TTC549 (cell line): ENCODE results near the gene RPUSD1.

Source experiments
- FAIRE-seq: peaks from 2 replicates; lab custom pipeline; 2012; peaks lifted over from hg19 to GRCh38; lab: Jason Lieb, UNC

Gene RPUSD1

DNA sequence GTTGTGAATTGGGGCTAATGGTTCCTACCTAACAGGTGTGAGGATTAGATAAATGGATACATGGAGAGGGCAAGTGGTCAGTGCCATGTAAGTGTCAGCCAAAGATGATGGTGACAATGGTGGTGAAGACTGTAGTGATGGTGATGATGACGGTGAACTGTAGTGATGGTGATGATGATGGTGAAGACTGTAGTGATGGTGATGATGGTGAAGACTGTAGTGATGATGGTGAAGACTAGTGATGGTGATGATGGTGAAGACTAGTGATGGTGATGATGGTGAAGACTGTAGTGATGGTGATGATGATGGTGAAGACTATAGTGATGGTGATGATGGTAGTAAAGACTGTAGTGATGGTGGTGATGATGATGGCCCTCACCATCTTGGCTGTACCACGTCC, 30.4 kb upstream of the RPUSD1 start:
- no peak for FAIRE-seq

DNA sequence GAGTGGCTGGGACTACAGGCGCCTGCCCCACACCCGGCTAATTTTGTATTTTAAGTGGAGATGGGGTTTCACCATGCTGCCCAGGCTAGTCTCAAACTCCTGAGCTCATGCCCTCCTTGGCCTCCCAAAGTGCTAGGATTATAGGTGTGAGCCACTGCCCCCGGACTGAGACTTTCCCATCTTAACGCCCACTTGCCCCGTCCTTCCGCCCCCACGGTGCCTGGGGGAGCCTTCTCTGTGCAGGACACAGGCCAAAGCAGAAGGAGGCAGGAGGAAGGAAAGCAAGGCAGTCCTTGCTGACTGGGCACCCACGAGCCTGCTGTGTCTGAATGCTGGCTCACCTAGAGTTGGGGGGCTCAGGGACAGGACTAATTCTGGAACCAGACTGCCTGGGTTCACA, 30.0 kb upstream of the RPUSD1 start:
- FAIRE-seq, result no peak

DNA sequence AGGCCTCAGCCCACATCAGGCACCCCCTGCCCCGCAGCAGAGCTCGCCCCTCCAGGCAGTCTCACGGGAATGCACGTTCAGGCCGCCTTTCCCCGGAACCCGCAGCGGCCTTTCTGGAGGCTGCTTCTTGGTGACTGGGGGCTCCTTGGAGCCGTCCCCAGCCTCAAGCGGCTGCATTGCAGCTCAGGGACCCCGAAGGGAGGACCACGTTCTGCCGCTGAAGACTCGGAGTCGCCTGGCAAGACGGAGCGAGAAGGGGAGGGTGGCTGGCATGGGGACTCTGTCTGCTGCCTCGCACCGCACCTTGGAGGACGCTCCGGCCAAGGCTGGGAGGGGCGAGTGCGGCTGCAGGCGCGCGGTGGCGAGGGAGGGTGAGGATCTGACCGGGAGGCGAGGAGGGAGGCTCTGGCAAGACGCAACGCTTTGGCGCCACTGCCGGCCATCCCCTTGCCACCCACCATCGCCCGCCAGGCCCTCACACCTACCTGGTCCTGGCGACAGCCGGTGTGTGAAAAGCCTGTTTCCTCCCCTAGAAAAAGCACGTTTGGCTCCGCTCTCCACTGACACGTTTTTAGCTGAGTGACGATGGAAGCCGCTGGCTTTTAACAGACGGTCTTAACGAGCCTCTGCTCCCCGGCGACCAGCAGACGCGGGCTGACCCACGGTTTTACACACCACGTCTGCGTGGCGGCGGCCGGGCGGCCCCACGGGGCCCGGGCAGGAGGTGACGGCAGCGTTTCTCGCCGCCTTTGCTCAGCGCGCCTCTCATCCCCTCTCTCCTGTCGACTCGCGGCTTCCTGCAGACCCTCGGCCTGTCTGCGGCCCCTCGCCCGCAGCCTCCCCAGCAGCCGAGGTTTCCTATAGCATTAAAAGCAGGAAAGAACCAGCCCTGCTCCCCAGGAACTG, 29.1 kb upstream of the RPUSD1 start:
- no peak for FAIRE-seq

DNA sequence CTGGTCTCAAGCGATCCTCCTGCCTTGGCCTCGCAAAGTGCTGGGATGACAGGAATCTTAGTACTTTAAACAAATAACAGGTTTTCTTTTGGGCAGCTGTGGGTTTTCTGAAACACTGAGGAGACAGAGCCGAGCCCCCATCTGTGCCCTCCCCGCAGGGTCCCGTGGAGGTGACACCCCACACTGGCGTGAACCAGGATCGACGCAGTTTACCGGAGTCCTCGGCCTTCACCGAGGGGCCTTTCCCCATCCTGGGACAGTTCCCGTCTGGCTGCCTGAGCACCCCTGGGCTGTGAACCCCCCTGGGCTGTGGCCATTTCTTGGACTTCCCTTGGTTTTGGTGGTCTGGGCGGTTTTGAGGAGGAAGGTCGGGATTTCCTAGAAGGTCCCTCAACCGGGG, 27.7 kb upstream of the RPUSD1 start:
- FAIRE-seq, result no peak

DNA sequence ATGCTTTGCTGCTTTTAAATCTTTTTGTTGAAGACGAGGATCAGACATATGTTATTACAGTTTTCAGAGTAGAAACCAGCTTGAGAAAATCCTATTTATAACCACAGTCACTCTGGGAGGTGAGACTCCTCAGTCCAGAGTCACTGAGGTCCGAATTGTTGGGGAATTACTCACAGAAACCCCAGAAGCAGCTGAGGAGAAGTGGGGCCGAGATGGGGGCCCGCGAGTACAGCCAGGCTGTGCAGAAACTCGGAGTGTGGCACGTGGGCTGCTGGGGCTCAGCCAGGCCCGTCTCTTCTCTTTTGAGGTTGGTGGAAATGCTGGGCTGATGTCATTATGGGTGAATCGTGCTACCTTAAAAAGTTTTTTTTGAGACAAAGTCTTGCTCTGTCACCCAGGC, 26.8 kb upstream of the RPUSD1 start:
- FAIRE-seq, result no peak

DNA sequence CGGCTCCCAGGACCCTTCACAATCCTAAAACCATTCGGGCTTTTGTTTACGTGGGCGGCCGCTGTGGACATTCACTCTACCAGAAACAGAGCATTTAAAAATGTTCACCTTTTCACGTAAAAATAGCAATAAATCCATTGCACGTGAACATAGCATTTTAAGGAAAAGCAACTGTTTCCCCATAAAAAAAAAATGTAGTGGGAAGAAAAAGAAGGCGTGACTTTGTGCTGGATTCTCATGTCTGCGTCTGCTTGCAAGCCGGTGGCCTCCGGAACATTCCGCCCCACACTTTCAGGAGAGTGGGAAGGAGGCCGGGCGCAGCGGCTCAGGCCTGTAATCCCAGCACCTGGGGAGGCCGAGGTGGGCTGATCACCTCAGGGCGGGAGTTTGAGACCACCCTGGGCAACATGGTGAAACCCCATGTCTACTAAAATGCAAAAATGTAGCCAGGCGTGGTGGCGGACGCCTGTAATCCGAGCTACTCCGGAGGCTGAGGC, 25.8 kb upstream of the RPUSD1 start:
- FAIRE-seq, result no peak

DNA sequence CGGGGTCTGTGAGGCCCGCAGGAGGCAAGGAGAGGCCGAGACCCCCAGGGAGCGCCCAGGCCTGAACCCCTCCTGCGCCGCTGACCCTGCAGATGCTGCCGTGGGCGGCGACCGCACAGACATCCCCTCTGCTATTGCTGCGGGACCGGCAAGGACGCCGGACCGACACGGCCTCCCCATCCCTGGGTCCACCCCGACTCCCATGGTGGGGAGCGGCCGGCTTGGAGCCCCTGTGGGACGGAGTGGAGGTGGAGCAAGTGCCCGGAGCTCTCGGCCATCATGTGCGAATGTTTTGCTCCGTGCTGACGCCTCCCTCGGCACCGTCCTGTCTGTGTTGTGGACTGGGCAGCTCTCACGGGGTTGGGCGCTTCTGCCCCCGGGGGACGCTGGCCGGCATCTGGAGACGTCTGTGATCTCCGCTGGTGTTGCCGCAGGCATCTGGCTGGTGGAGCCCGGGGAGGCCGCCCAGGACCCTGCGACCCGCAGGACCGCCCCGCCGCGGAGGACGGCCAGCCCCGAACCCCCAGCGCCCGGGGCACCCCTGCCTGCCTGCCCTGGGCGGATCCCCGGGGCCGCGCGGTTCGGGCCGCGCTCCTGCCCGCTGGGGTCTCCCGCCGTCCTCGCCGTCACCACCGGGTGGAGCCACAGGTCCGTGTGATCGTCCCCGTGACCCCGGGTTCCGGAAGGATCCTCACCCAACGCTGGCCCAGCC, 25.2 kb upstream of the RPUSD1 start:
- FAIRE-seq, result no peak

DNA sequence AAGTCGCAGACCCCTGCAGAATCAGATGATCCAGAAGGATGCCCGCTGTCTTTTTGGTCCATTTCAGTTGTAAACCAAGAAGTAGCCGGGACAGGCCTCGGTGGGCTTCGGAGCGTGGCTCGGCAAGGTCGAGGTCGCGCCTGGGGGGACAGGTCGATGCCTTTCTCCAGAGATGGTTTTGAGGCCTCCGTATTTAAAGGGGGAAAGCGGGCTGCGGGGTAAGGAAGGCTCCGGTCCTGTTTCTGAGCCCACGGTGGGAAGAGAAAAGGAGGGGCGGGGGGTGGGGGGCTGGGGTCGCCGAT, 19.9 kb upstream of the RPUSD1 start:
- no peak for FAIRE-seq

DNA sequence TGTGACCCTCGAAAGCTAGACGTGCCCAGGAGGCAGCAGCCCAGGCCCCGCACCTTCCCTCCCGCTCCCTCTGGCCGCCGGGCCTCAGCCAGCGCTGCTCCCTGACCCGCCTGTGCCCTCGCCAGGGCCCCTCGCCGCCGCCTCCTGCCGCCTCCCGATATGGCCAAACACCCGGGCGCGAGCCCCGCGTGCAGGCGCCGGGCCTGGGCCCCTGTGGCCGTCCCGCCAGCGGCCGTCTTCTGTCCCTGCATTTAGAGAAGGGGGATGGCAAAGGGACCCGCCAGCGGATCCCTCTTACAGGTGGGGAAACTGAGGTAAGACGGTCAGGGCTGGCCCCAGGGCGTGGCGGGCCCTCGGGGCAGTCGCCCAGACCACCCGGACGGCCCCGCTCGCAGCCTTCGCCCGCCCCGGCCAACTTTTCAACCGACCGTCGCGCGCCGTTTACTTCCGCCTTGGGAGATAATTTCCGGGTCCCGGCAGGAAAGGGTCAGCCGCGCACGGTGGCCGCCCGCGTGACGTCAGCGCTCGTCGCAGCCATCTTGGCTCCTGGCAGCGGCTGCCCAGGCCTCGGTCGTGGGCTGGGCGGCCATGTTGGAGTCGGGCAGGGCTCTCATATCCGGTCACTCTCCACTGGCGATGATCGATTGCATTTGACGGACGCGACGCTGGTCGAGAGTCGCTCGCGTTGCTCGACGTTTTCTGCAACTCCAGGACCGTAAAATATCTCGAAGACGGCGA, 19.3 kb upstream of the RPUSD1 start:
- no peak for FAIRE-seq

DNA sequence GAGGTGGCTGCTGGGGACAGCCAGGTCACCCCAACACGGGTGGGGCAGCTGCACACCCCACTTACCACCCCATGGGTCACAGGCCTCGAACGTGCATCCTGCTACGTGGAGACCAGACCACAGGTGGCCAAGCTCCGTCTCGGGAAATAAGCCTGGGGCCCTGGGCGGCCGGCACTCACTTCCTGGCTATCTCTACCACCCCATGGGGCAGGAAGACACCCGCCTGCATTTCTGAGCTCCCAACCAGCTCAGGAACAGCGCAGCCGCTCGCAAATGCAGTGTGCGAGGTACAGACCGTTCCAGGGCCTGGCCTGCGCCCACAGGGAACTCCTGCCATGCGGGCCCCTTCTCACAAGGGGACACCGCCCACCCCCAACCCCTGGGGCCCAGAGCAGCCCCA, 17.3 kb upstream of the RPUSD1 start:
- FAIRE-seq, result no peak

DNA sequence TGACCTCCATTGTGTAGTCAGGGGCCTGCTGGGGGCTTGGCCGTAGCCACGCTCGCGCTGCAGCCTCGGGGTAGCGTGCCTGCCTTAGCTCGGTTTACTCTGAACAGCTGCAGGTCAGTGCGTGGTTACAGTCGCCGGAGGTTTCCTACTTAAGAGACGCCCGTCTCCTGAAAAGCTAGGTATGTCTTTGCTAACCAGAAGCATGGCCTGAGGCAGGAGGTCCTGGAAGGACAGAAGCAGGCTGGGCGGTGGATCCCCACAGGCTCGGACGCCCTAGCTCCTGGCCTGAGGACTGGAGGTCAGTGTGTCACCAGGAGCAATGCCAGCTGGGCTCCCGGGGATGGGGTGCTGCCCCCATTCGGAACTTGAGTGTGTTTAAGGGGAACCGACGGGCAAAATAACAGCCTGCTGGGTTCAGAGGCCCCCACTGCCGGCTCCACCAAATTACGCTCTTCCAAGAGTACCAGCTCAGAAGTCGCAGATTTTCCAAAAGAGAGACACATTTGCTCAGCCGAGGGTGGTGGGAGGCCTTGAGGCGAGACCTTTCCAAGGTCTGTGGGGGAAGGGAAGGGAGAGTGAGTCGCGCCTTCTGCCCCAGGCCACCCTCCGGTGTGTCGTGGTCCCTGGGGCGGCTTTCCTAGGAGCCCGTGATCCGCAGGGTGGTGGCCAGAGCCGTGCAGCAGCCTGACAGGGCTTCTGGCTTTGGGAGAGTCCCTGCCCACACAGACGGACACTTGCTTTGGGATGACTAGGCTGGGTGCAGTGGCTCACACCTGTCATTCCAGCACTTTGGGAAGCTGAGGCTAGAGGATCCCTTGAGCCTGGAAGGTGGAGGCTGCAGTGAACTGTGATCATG, 16.2 kb upstream of the RPUSD1 start:
- no peak for FAIRE-seq

DNA sequence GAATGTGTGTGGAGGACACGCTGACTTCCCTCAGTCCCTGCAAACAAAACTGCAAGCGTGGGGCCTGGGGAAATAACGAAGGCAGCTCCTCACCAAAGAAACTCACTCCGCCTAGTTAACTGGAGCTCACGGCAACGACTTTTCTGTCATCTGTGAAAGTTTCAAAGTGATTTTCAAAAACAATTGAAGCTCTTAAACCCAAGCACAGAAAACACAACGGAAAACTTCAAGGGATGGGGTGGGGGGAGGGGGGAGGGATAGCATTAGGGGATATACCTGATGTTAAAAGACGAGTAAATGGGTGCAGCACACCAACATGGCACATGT, 15.5 kb upstream of the RPUSD1 start:
- no peak for FAIRE-seq

DNA sequence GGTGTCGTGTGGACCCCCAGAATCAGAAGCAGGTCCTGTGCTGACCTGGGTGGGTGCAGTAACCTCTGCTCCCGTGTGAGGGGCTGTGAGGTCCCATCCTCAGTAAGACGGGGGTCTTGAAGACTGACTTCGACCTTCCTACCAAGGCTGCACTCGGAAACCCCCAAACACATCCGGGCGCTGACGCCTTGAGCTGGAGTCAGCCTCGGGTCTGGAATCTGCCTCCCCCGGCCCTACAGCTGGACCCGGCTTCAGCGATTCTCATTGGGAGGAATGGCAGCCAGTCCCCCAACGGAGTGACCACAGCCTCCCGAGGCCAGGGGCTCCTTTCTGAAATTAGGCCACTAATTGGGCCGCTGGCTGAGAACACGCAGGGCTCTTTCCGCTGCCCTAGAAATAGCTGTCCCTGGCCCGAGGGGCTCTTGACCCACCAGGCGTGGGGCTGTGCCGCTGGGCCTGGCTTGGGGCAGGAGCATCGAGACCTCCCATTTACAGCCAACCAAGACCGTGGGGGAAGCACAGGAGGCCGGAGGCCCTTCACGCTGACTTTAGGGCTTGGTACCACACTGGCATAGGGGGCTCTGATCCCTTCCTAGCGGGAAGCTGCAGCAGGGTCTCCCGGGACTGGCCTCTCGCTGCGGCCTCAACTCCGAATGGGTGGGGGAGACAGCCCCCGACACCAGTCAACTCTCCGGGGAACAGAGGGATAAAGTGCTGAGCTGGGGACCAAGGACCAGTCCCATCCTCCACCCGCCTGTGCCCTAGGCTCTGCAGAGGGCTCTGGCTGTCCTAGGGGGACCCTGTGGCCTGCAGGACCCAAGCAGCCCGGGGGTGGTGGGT, 15.0 kb upstream of the RPUSD1 start:
- FAIRE-seq, result no peak

DNA sequence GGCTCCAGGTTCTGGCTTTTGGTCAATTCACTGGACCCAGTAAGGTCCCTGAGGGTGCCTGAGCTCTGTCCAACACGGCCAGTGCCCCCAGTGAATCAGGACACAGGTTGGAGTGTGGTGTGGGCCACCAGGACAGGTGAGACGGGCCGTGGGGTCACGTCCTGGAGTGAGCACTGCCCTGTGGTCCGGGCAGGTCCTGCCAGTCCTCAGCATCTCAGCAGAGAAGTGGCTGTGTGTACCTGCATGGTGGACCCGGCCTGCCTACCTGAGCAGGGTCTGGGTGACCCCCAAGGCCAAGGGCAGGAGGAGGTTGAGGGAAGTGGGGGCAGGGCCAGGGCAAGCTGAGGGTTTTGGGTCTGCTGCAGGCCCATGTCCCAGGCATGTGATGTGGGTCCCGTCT, 14.3 kb upstream of the RPUSD1 start:
- FAIRE-seq, result no peak

DNA sequence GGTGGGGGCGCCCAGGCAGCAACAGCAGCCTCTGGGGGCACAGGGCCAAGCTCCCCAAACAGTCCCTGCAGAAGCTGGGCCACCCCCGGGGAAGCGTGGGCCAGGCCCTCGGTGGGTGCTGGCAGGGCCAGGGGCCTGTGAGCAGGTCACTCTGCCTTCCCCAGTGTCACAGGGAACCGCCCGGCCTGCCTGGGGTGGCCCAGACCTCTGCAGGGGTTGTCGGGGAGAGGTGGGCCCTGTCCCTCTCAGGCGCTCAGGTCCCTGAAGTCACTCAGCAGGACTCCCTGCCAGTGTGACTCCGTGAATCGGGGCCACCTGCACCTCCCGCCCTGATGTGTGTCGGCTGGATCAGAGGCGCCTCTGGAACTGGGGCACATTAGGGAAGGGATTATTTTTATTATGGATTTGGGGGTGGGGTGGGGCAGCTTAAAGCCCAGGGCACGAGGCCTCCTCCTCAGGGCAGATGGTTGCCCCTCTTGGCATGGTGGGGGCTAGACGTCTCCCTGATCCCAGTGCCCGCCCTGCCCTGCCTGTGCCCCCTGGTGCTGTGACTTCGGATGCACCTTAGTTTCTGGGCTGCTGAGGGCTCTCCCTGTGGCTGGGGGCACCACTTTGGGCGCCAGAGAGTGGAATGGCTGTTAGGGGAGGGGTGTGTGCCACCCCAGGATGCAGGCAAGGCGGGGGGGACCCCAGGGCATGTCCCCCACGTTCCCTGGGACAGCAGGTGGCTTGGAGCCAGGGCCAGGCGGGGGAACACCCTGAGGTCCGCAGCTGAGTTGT, 13.6 kb upstream of the RPUSD1 start:
- no peak for FAIRE-seq

DNA sequence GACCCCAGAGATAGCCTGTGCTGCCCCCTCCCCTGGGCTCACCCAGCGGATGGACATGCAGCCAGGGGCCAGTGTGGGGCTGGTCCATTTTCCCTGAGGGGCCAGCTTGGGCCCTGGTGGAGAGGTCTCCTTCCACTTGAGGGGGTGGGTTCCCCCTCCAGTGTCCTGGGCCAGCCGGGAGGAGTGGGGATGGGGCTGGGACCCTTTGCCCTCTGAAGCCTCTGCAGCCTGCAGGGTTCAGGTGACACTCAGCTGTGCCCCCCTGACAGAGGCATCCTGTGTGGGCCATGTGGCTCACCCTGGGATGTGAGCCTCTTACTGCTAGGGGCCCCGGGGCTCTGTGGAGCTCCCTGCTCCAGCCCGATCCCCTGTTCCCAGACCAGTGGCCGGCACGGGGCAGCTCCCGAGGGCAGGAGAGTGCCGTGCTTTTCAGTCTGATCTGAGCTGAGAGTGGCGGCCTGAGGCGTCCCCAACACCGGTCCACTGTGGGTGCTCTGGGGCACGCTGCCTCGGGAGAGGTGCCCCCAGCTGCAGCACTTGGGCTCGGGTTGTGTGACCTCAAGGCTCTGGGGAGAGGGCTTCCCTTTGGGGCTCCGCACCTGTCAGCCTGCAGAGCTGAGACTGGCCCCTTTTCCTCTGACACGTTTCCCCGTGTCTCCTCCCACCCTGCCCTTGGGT, 12.8 kb upstream of the RPUSD1 start:
- FAIRE-seq, result no peak

DNA sequence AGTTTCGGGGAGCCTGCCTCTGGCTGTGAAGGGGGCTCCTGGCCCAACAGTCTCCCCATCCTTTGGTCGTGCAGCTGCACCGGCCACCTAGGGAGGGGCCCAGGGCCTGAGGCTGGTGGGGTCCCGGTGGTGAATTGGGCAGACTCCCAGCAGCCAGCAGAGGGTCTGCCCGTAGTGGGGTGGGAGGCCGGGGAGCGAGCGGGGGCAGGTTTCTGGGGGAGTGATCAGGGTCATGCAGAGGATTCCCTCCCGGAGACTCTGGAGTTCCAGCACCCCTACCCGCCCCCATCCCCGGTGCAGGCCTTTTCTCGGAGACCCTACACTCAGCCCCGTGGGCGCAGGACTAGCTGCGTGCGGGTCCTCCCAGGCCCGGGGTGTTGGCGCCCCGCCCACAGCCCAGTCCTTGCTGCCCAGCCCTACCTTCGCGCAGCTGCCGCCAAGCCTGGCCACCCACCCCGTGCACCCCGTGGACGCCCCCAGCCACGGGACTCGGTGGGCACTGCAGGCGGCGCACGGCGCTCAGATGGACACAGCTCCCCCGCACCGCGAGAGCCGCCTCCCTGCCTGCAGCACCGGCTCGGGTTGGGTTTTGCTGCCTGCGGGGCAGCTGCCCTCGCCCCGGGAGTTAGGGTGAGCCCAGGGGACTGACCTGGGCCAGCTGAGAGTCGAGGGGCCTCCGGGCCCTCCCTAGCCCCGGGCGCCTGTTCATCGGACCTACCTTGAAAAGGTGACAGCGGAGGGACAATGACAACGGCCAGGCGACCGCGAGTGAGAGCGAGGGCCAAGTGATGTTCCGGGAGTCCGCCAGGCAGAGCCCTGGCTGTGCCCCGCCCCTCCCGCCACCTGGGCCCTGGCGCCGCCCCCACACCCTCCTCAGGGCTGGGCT, 12.0 kb upstream of the RPUSD1 start, which contains the start of gene GNG13:
Gene GNG13, minus strand, starts transcription at position 787 of the 886 bp plus-strand sequence. CDS start 1,657 bp downstream, outside the sequence.
- FAIRE-seq, result no peak

DNA sequence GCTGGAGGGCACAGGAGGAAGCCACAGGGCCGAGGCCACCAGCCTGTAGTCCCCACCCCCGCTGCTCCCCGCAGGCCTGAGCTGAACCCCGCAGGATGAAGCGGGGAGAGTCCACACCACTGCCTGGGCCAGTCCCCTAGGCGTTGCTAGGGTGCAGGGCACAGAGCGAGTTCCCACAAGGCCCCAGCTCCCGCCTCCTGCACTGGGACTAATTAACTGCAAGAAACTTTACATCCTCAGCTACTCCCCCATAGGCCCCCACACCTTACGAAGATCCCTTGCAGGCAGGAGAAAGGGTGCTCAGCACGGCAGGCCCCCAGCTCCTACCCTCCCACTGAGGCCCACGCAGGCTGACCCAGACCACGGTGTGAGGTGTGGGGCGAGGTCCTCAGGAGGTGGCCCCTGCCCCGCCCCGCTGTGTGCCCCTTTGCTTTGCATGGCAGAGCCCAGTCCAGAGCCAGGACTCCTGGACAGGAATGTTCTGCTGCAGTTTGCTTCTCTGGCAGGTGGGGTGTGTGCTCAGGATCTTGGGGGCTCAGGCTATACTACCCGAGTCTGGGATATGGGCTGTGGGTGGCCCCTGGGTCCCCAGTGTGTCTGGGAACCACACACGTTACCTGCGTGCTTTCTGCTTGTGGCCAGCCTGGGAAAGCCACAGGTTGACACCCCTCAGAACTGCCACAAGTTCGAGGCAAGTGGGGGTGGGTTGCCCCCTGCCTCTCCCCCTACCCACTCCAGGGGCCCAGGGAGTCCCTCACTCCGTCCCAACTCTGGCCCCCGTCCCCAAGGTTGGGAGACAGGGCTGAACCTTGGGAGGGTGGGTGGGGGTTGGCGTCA, 11.1 kb upstream of the RPUSD1 start:
- no peak for FAIRE-seq
